ENCODE results near the gene C19orf67. TPM values are rescaled to one million over a fixed set of nuclear protein-coding genes. Genes with fewer than 3 reads are reported as not detected.

Gene C19orf67
- total RNA-seq, 1 experiment from 2014 or later, result 0.39 TPM

GRCh38 chr19:14050512-14050911 lies 35.1 kb downstream of the C19orf67 start:
- no peaks in the 10 kb centered on the region for H3K4me1 ChIP-seq (ENCODE audit: insufficient read depth, low read length)
- no peak overlapping the region for H4K5ac ChIP-seq (ENCODE audit: insufficient read length, low read depth, low read length)
- H3K14ac ChIP-seq (ENCODE audit: insufficient read depth, low read length), result no peak overlapping the region
- H3K9ac ChIP-seq (ENCODE audit: extremely low read depth, insufficient read length, low read length), result no peak overlapping the region
- H3K4me2 ChIP-seq (ENCODE audit: insufficient read depth, insufficient read length, low read length), result no peak overlapping the region
- no peak overlapping the region for H2BK120ac ChIP-seq (ENCODE audit: low read depth, low read length, poor library complexity, severe bottlenecking)
- H3K18ac ChIP-seq (ENCODE audit: insufficient read length, low read depth, low read length), result no peak overlapping the region
- Mint-ChIP-seq H3K27me3 (ENCODE audit: low read depth) (peaks cover 2% of the 10 kb centered on the region), H3K36me3 (ENCODE audit: insufficient read depth in 1 of 3, low read depth in 3 of 3) (peaks cover 21 to 37% (median 25%) of the 10 kb centered on the region in 3 experiments), H3K4me1 (no peaks in the 10 kb centered on the region), H3K9me3 (peaks cover 3 to 7% of the 10 kb centered on the region in 2 experiments; a peak in 3 of 5 replicates), H3K4me3 (no peak overlapping the region), H3K27ac (no peak overlapping the region)
- H3K56ac ChIP-seq (ENCODE audit: insufficient read length, low read depth, low read length), result no peak overlapping the region
- no peak overlapping the region for H3K4ac ChIP-seq (ENCODE audit: low read depth, low read length)
- no peaks in the 10 kb centered on the region for H3K27me3 ChIP-seq (ENCODE audit: insufficient read depth, low read length)
- no peak overlapping the region for H3K23ac ChIP-seq (ENCODE audit: insufficient read length, low read depth, low read length)
- no peak overlapping the region for H2BK5ac ChIP-seq (ENCODE audit: insufficient read length, low read length)
- no peaks in the 10 kb centered on the region for H3K23me2 ChIP-seq (ENCODE audit: insufficient read length, low read depth, low read length, poor library complexity, severe bottlenecking)
- H2BK20ac ChIP-seq (ENCODE audit: low read depth, low read length, poor library complexity, severe bottlenecking), result no peak overlapping the region
- no peaks in the 10 kb centered on the region for H4K20me1 ChIP-seq (ENCODE audit: control insufficient read depth, insufficient read depth, insufficient read length)
- no peaks in the 10 kb centered on the region for H3K79me1 ChIP-seq (ENCODE audit: insufficient read depth, low read depth, low read length, poor library complexity, severe bottlenecking)
- H4K8ac ChIP-seq (replicated peaks; ENCODE audit: insufficient read length, low read depth, low read length), result no peak overlapping the region
- no peak overlapping the region for H2AFZ ChIP-seq (ENCODE audit: low read length)
- no CpG with 5 or more reads among the region's 4 CpGs for WGBS (ENCODE audit: extremely low coverage, insufficient read length, low lambda C conversion rate)
- H2BK15ac ChIP-seq (ENCODE audit: low read depth, low read length), result no peak overlapping the region
- H2BK12ac ChIP-seq (ENCODE audit: insufficient read length, low read depth, low read length), result no peak overlapping the region
- H3T11ph ChIP-seq (ENCODE audit: low read length), result no peak overlapping the region
- no peak overlapping the region for H4K91ac ChIP-seq (ENCODE audit: insufficient read length, low read depth, low read length)
- no peaks in the 10 kb centered on the region for H3K79me2 ChIP-seq (ENCODE audit: insufficient read depth, low read length)
- H2AK5ac ChIP-seq (ENCODE audit: insufficient read length, low read length), result no peak overlapping the region
- no peaks in the 10 kb centered on the region for H3K9me3 ChIP-seq (ENCODE audit: control insufficient read depth, low read depth, low read length)
- no peak for DNase-seq
- TF ChIP-seq CTCF (conservative IDR thresholded peaks at IDR 0.05), result no peak
- no peak overlapping the region for H3K27ac ChIP-seq (ENCODE audit: insufficient read length, low read depth, low read length)

Measured in H9 (cell line).